Endothelial cell (in vitro differentiated cells): Measurements from ENCODE around the gene MARCHF3. TPM values are rescaled to one million over a fixed set of nuclear protein-coding genes. Genes with fewer than 3 reads are reported as not detected.

Experiments
- DNase-seq: peaks from one replicate; pipeline ENCODE4 v3.0.0; 2021; ENCODE audit warnings: low spot score
- H3K27ac Mint-ChIP-seq: one replicate; pipeline ENCODE4 v1.8.0; 2021; ENCODE audit warnings: mixed read lengths, inconsistent platforms; ENCODE audit not compliant: unreplicated experiment
- H3K27me3 Mint-ChIP-seq: one replicate; pipeline ENCODE4 v1.8.0; 2021; ENCODE audit warnings: mild to moderate bottlenecking, moderate library complexity, mixed read lengths, inconsistent platforms; ENCODE audit not compliant: unreplicated experiment
- H3K36me3 Mint-ChIP-seq: one replicate; pipeline ENCODE4 v1.8.0; 2021; ENCODE audit warnings: mild to moderate bottlenecking, low read depth, mixed read lengths, inconsistent platforms; ENCODE audit not compliant: unreplicated experiment
- H3K4me1 Mint-ChIP-seq: one replicate; pipeline ENCODE4 v1.8.0; 2021; ENCODE audit warnings: mild to moderate bottlenecking, mixed read lengths, inconsistent platforms; ENCODE audit not compliant: unreplicated experiment
- H3K4me3 Mint-ChIP-seq: one replicate; pipeline ENCODE4 v1.8.0; 2021; ENCODE audit warnings: mild to moderate bottlenecking, mixed read lengths, inconsistent platforms; ENCODE audit not compliant: unreplicated experiment
- H3K9me3 Mint-ChIP-seq: one replicate; pipeline ENCODE4 v1.8.0; 2021; ENCODE audit warnings: mixed read lengths, inconsistent platforms; ENCODE audit not compliant: unreplicated experiment
- CTCF ChIP-seq: fragments of 200-600 bp; sonication (generic); IDR thresholded peaks from one replicate; pipeline ENCODE4 v1.5.0; 2021; ENCODE audit warnings: antibody characterized with exemption; ENCODE audit not compliant: unreplicated experiment
- total RNA-seq: library from RNA; stranded (reverse); fragmentation: NEBNext Ultra II Directional; extraction: Animal tissue kit (Norgen Biotek cat#: 25700); gene quantifications from one replicate; pipeline ENCODE4 v1.2.1, GENCODE V29; 2021; ENCODE audit not compliant: unreplicated experiment

Gene MARCHF3
- total RNA-seq, 1 donor from 2014 or later, result 47.9 TPM

- Mint-ChIP-seq H3K27ac (no peak overlapping the region), H3K4me3 (no peak overlapping the region), H3K36me3 (no peaks in the 10 kb centered on the region), H3K27me3 (no peaks in the 10 kb centered on the region), H3K9me3 (no peaks in the 10 kb centered on the region), H3K4me1 (peaks cover 11% of the 10 kb centered on the region)
- TF ChIP-seq CTCF, result no peak
- no peak for DNase-seq
Observed at GRCh38 chr5:126961702-126962101, 68.7 kb downstream of the MARCHF3 start.

- DNase-seq, result no peak
- no peak for TF ChIP-seq CTCF
- H3K27ac Mint-ChIP-seq, result no peak overlapping the region
- no peaks in the 10 kb centered on the region for H3K36me3 Mint-ChIP-seq
- no peaks in the 10 kb centered on the region for H3K9me3 Mint-ChIP-seq
- no peaks in the 10 kb centered on the region for H3K27me3 Mint-ChIP-seq
- H3K4me3 Mint-ChIP-seq, result no peak overlapping the region
- peaks cover 11% of the 10 kb centered on the region for H3K4me1 Mint-ChIP-seq
Observed at GRCh38 chr5:126961128-126961527, 69.2 kb downstream of the MARCHF3 start.

GRCh38 chr5:126959188-126959587, 71.2 kb downstream of the MARCHF3 start:
- no peak overlapping the region for H3K27ac Mint-ChIP-seq
- no peak for DNase-seq
- no peaks in the 10 kb centered on the region for H3K36me3 Mint-ChIP-seq
- H3K27me3 Mint-ChIP-seq, result no peaks in the 10 kb centered on the region
- TF ChIP-seq CTCF, result no peak
- no peaks in the 10 kb centered on the region for H3K4me1 Mint-ChIP-seq
- H3K9me3 Mint-ChIP-seq, result no peaks in the 10 kb centered on the region
- H3K4me3 Mint-ChIP-seq, result no peak overlapping the region

- no peaks in the 10 kb centered on the region for H3K27me3 Mint-ChIP-seq
- no peak for DNase-seq
- TF ChIP-seq CTCF, result no peak
- no peak overlapping the region for H3K4me3 Mint-ChIP-seq
- H3K4me1 Mint-ChIP-seq, result peaks cover 9% of the 10 kb centered on the region
- no peaks in the 10 kb centered on the region for H3K9me3 Mint-ChIP-seq
- H3K36me3 Mint-ChIP-seq, result no peaks in the 10 kb centered on the region
- no peak overlapping the region for H3K27ac Mint-ChIP-seq
Observed at GRCh38 chr5:126956991-126957390, 73.4 kb downstream of the MARCHF3 start.

GRCh38 chr5:126954981-126955380, 75.4 kb downstream of the MARCHF3 start:
- Mint-ChIP-seq H3K36me3 (no peaks in the 10 kb centered on the region), H3K9me3 (no peaks in the 10 kb centered on the region), H3K4me1 (peaks cover 10% of the 10 kb centered on the region), H3K4me3 (no peak overlapping the region), H3K27ac (no peak overlapping the region), H3K27me3 (no peaks in the 10 kb centered on the region)
- DNase-seq, result no peak
- TF ChIP-seq CTCF, result no peak
